GM12865 (cell line): Measurements from ENCODE around the gene ZIM2.

ENCODE experiments used
- DNase-seq: peaks from one replicate; pipeline ENCODE4 v3.0.0; 2010; ENCODE audit warnings: low read depth
- H3K4me3 ChIP-seq: 2 replicates; pipeline ENCODE4 v1.5.1; 2011; ENCODE audit warnings: mild to moderate bottlenecking, low read depth, low read length, control low read depth
- CTCF ChIP-seq: IDR thresholded peaks from 2 replicates; pipeline ENCODE4 v1.5.1; 2011; ENCODE audit warnings: low read length, control low read depth, low read depth, inconsistent platforms; ENCODE audit not compliant: insufficient read depth; ENCODE audit errors: missing control alignments

The ZIM2 gene

GRCh38 chr19:56834564-56835375 lies 5.8 kb downstream of the ZIM2 start:
- no peak for TF ChIP-seq CTCF
- no peak for DNase-seq
- H3K4me3 ChIP-seq: no peak overlapping the region

GRCh38 chr19:56832352-56832928 lies 8.1 kb downstream of the ZIM2 start:
- no peak for TF ChIP-seq CTCF
- no peak for DNase-seq
- H3K4me3 ChIP-seq: no peak overlapping the region

GRCh38 chr19:56831255-56831654 lies 9.3 kb downstream of the ZIM2 start:
- no peak overlapping the region for H3K4me3 ChIP-seq
- no peak for TF ChIP-seq CTCF
- DNase-seq: no peak

GRCh38 chr19:56829596-56829995 lies 10.9 kb downstream of the ZIM2 start:
- no peak for TF ChIP-seq CTCF

GRCh38 chr19:56827708-56828107 lies 12.8 kb downstream of the ZIM2 start:
- no peak overlapping the region for H3K4me3 ChIP-seq
- no peak for DNase-seq
- TF ChIP-seq CTCF: no peak

More at GRCh38 chr19:56829596-56829995, 10.9 kb downstream of the ZIM2 start:
- no peak overlapping the region for H3K4me3 ChIP-seq
- DNase-seq: no peak

GRCh38 chr19:56823956-56824355 lies 16.6 kb downstream of the ZIM2 start:
- H3K4me3 ChIP-seq: no peak overlapping the region
- no peak for TF ChIP-seq CTCF
- DNase-seq: no peak
